ENCODE measurements around the gene GCKR. TPM values are rescaled to one million over a fixed set of nuclear protein-coding genes. Genes with fewer than 3 reads are reported as not detected.

The GCKR gene
- total RNA-seq, 1 experiment from 2014 or later = not detected

- Histone ChIP-seq H3K36me3 (ENCODE audit: insufficient read depth, low read length, poor library complexity, severe bottlenecking) (peaks cover 6% of the 10 kb centered on the region), H3K4me1 (ENCODE audit: insufficient read depth, low read length, poor library complexity, severe bottlenecking) (no peaks in the 10 kb centered on the region), H3K27me3 (replicated peaks; ENCODE audit: insufficient read depth, low read depth, low read length, poor library complexity) (no peaks in the 10 kb centered on the region), H3K4me3 (ENCODE audit: low read depth, low read length, poor library complexity, severe bottlenecking) (no peak overlapping the region), H3K27ac (ENCODE audit: low read depth, low read length, poor library complexity, severe bottlenecking) (no peak overlapping the region), H3K9me3 (ENCODE audit: low read depth, low read length, poor library complexity, severe bottlenecking) (no peaks in the 10 kb centered on the region)
- POLR2A ChIA-PET (ENCODE audit: low non-redundant PET) = no interaction called here
- no TSS peak for BruUV-seq (replicated peaks)
- TF ChIP-seq EZH2 (IDR thresholded peaks at IDR 0.05; ENCODE audit: borderline replicate concordance, low read depth, low read length, poor library complexity, severe bottlenecking) = no peak
- no peak for TF ChIP-seq CTCF (conservative IDR thresholded peaks at IDR 0.05; ENCODE audit: low read depth, low read length)
- no peak for DNase-seq (ENCODE audit: low spot score)
- CTCF ChIA-PET = no interaction called here
- intact Hi-C loops (cut with micrococcal nuclease; ENCODE audit: unreplicated experiment) = no loop called here
Observed at GRCh38 chr2:27471961-27472360, 24.7 kb upstream of the GCKR start.

GRCh38 chr2:27485496-27485895 lies 11.1 kb upstream of the GCKR start:
- CTCF ChIA-PET = no interaction called here
- no peaks in the 10 kb centered on the region for H3K4me1 ChIP-seq (ENCODE audit: insufficient read depth, low read length, poor library complexity, severe bottlenecking)
- H3K27me3 ChIP-seq (replicated peaks; ENCODE audit: insufficient read depth, low read depth, low read length, poor library complexity) = no peaks in the 10 kb centered on the region

GRCh38 chr2:27489118-27489497 lies 7.5 kb upstream of the GCKR start:
- no peaks in the 10 kb centered on the region for H3K9me3 ChIP-seq (ENCODE audit: low read depth, low read length, poor library complexity, severe bottlenecking)
- ChIA-PET CTCF (interaction anchor here (0.6 kb wide), 1 partner anchor 238 kb away, joined by 3 read pairs; no protein-coding TSS in a partner anchor), POLR2A (ENCODE audit: low non-redundant PET) (no interaction called here)
- BruUV-seq (replicated peaks) = TSS peak; percentile 57
- no peaks in the 10 kb centered on the region for H3K27me3 ChIP-seq (replicated peaks; ENCODE audit: insufficient read depth, low read depth, low read length, poor library complexity)
- no peaks in the 10 kb centered on the region for H3K4me1 ChIP-seq (ENCODE audit: insufficient read depth, low read length, poor library complexity, severe bottlenecking)
- peaks cover 2% of the 10 kb centered on the region for H3K36me3 ChIP-seq (ENCODE audit: insufficient read depth, low read length, poor library complexity, severe bottlenecking)
- peak overlapping the region; percentile 60 for H3K27ac ChIP-seq (ENCODE audit: low read depth, low read length, poor library complexity, severe bottlenecking)
- TF ChIP-seq CTCF (conservative IDR thresholded peaks at IDR 0.05; ENCODE audit: low read depth, low read length) (no peak), EZH2 (IDR thresholded peaks at IDR 0.05; ENCODE audit: borderline replicate concordance, low read depth, low read length, poor library complexity, severe bottlenecking) (no peak)
- H3K4me3 ChIP-seq (ENCODE audit: low read depth, low read length, poor library complexity, severe bottlenecking) = peak overlapping the region; percentile 75
- intact Hi-C loops (cut with micrococcal nuclease; ENCODE audit: unreplicated experiment) = loop anchor here (2.0 kb wide), 2 partner anchors 60 to 80 kb away; partner anchors contain the start of genes NRBP1 and PPM1G
- peak; percentile 34 for DNase-seq (ENCODE audit: low spot score)

More at GRCh38 chr2:27485496-27485895, 11.1 kb upstream of the GCKR start:
- POLR2A ChIA-PET (ENCODE audit: low non-redundant PET) = no interaction called here
- Histone ChIP-seq H3K27ac (ENCODE audit: low read depth, low read length, poor library complexity, severe bottlenecking) (no peak overlapping the region), H3K9me3 (ENCODE audit: low read depth, low read length, poor library complexity, severe bottlenecking) (no peaks in the 10 kb centered on the region), H3K36me3 (ENCODE audit: insufficient read depth, low read length, poor library complexity, severe bottlenecking) (peaks cover 11% of the 10 kb centered on the region), H3K4me3 (ENCODE audit: low read depth, low read length, poor library complexity, severe bottlenecking) (no peak overlapping the region)
- no peak for DNase-seq (ENCODE audit: low spot score)
- intact Hi-C loops (cut with micrococcal nuclease; ENCODE audit: unreplicated experiment) = no loop called here
- no TSS peak for BruUV-seq (replicated peaks)
- TF ChIP-seq EZH2 (IDR thresholded peaks at IDR 0.05; ENCODE audit: borderline replicate concordance, low read depth, low read length, poor library complexity, severe bottlenecking) = no peak
- no peak for TF ChIP-seq CTCF (conservative IDR thresholded peaks at IDR 0.05; ENCODE audit: low read depth, low read length)

Measured in A673 (cell line).